ENCODE data around the gene TEC.
"Not testable (repeated sequence)": the region's sequence is repeated elsewhere in the genome, so short reads cannot be mapped to it uniquely, and the experiment has no call there.

TEC gene

DNA sequence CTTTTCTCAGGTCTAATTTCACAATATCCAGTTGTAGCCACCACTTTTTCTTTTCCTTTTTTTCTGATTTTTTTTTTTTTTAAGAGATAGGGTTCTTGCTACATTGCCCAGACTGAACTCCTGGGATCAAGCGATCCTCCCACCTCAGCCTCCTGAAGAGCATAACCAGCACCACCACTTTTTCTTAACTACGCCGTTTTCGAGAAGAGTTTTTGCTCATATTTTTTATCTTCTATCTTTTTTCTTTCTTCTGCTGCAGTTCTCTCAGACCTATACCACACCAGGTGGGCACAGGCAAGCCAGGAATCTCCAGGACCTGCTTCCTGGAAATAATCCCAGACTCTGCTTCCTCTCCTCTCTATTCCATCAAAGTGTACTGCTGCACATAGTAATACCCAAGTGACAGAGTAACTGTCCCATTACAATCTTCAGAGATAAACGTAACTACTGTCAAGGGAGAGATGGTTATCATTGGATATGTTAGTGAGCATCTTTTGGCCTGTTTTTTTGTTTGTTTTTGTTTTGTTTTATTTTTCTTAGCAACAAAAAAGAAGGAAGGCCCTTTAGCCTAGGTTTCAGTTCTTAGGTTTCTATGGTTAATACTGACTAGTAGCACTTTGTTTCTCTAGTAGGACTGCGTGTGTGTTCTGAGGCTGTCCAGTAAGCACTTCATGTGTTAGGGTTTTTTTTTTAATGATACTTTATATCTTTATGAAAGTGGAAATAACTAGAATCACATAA is 76.4 kb downstream of the TEC start:
- no peaks in the 10 kb centered on the region for H3K36me3 ChIP-seq (replicated peaks)
- H3K9me3 ChIP-seq, result no peaks in the 10 kb centered on the region
- DNase-seq (ENCODE audit: low spot score in 2 of 2), result no peak
- H3K27me3 ChIP-seq (ENCODE audit: low read depth), result no peaks in the 10 kb centered on the region
- in situ Hi-C loops (cut with MboI; ENCODE audit: low sequenced_read_pairs), result no loop called here
- no peak overlapping the region for H3K4me3 ChIP-seq
- no peaks in the 10 kb centered on the region for H3K4me1 ChIP-seq

- Histone ChIP-seq H3K4me3 (no peak overlapping the region), H3K27me3 (ENCODE audit: low read depth) (no peaks in the 10 kb centered on the region), H3K36me3 (replicated peaks) (no peaks in the 10 kb centered on the region), H3K4me1 (no peaks in the 10 kb centered on the region), H3K9me3 (no peaks in the 10 kb centered on the region)
- no peak for DNase-seq (ENCODE audit: low spot score in 2 of 2)
- in situ Hi-C loops (cut with MboI; ENCODE audit: low sequenced_read_pairs), result no loop called here
Measured at GRCh38 chr4:48191758-48192157, 77.9 kb downstream of the TEC start.

DNA sequence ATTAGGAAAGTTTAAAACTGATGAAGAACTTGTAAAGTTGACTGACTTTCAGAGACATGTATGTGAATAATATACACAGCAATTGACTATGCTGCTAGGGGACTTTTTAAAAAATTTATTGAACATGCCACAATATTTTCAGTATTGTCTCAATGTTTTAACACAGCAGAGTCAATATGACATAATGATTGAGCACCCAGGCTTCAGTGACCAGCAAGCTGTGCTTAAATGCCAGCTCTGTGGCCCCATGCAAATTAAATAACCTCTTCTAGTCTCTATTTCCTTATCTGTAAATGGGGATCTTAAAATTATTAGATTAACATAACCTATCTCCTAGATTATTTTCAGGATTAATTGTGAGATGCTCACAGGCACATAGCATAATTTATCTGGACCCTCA is 78.8 kb downstream of the TEC start:
- H3K4me1 ChIP-seq, result no peaks in the 10 kb centered on the region
- in situ Hi-C loops (cut with MboI; ENCODE audit: low sequenced_read_pairs), result no loop called here

GRCh38 chr4:48189731-48190130 is 79.9 kb downstream of the TEC start:
- H3K4me3 ChIP-seq, result no peak overlapping the region

More for the DNA sequence above, 78.8 kb downstream of the TEC start:
- Histone ChIP-seq H3K9me3 (no peaks in the 10 kb centered on the region), H3K27me3 (ENCODE audit: low read depth) (no peaks in the 10 kb centered on the region), H3K4me3 (no peak overlapping the region), H3K36me3 (replicated peaks) (no peaks in the 10 kb centered on the region)
- no peak for DNase-seq (ENCODE audit: low spot score in 2 of 2)

DNA sequence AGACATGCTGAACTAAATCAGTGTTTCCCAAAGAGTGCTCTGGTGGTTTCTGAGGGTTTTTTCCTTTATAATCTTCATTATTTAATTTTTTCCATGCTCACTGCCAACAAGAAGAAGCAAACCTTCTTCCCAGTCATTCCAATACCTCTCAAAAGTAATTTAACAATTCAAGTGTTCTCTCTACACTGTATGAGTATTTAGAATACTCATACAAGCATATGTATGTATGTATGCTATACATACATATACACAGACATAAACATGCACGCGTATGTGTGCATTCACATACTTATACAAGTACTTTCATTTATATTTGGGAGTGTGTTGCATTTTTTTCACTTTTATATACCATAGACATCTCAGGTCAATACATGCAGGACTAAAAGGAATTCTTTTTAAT is 81.2 kb downstream of the TEC start:
- Histone ChIP-seq H3K9me3 (no peaks in the 10 kb centered on the region), H3K4me1 (no peaks in the 10 kb centered on the region), H3K27me3 (ENCODE audit: low read depth) (no peaks in the 10 kb centered on the region), H3K36me3 (replicated peaks) (no peaks in the 10 kb centered on the region), H3K4me3 (no peak overlapping the region)
- DNase-seq (ENCODE audit: low spot score in 2 of 2), result no peak
- in situ Hi-C loops (cut with MboI; ENCODE audit: low sequenced_read_pairs), result no loop called here

More at GRCh38 chr4:48189731-48190130, 79.9 kb downstream of the TEC start:
- no peak for DNase-seq (ENCODE audit: low spot score in 2 of 2)
- Histone ChIP-seq H3K27me3 (ENCODE audit: low read depth) (no peaks in the 10 kb centered on the region), H3K4me1 (no peaks in the 10 kb centered on the region), H3K9me3 (no peaks in the 10 kb centered on the region), H3K36me3 (replicated peaks) (no peaks in the 10 kb centered on the region)
- in situ Hi-C loops (cut with MboI; ENCODE audit: low sequenced_read_pairs), result no loop called here

- no peaks in the 10 kb centered on the region for H3K4me1 ChIP-seq
- H3K9me3 ChIP-seq, result no peaks in the 10 kb centered on the region
- no peak overlapping the region for H3K4me3 ChIP-seq
- in situ Hi-C loops (cut with MboI; ENCODE audit: low sequenced_read_pairs), result no loop called here
- DNase-seq (ENCODE audit: low spot score in 2 of 2), result no peak
- H3K36me3 ChIP-seq (replicated peaks), result no peaks in the 10 kb centered on the region
- no peaks in the 10 kb centered on the region for H3K27me3 ChIP-seq (ENCODE audit: low read depth)
Measured at GRCh38 chr4:48187813-48188212, 81.8 kb downstream of the TEC start.

DNA sequence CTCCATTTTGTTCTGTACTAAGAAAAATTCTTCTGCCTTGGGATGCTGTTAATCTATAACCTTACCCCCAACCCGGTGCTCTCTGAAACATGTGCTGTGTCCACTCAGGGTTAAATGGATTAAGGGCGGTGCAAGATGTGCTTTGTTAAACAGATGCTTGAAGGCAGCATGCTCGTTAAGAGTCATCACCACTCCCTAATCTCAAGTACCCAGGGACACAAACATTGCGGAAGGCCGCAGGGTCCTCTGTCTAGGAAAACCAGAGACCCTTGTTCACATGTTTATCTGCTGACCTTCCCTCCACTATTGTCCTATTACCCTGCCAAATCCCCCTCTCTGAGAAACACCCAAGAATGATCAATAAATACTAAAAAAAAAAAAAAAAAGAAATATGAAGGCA is 82.6 kb downstream of the TEC start:
- H3K4me1 ChIP-seq; in situ Hi-C loops (cut with MboI; ENCODE audit: low sequenced_read_pairs); H3K9me3 ChIP-seq: not testable (repeated sequence)

DNA sequence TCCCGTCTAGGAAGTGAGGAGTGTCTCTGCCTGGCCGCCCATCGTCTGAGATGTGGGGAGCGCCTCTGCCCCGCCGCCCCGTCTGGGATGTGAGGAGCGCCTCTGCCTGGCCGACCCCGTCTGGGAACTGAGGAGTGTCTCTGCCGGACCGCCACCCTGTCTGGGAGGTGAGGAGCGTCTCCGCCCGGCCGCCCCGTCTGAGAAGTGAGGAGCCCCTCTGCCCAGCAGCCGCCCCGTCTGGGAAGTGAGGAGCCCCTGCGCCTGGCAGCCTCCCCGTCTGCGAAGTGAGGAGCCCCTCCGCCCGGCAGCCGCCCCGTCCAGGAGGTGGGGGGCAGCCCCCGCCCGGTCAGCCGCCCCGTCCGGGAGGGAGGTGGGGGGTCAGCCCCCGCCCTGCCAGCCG is 83.2 kb downstream of the TEC start:
- H3K36me3 ChIP-seq (replicated peaks); H3K4me3 ChIP-seq; DNase-seq (ENCODE audit: low spot score in 2 of 2); H3K27me3 ChIP-seq (ENCODE audit: low read depth); H3K9me3 ChIP-seq; in situ Hi-C loops (cut with MboI; ENCODE audit: low sequenced_read_pairs); H3K4me1 ChIP-seq: not testable (repeated sequence)

More for the DNA sequence above, 82.6 kb downstream of the TEC start:
- H3K27me3 ChIP-seq (ENCODE audit: low read depth); H3K4me3 ChIP-seq; H3K36me3 ChIP-seq (replicated peaks); DNase-seq (ENCODE audit: low spot score in 2 of 2): not testable (repeated sequence)

- no peaks in the 10 kb centered on the region for H3K27me3 ChIP-seq (ENCODE audit: low read depth)
- no peaks in the 10 kb centered on the region for H3K36me3 ChIP-seq (replicated peaks)
- H3K9me3 ChIP-seq, result no peaks in the 10 kb centered on the region
- H3K4me1 ChIP-seq, result no peaks in the 10 kb centered on the region
- in situ Hi-C loops (cut with MboI; ENCODE audit: low sequenced_read_pairs), result no loop called here
- no peak for DNase-seq (ENCODE audit: low spot score in 2 of 2)
- H3K4me3 ChIP-seq, result no peak overlapping the region
Measured at GRCh38 chr4:48184882-48185281, 84.8 kb downstream of the TEC start.

GRCh38 chr4:48180234-48180633 is 89.4 kb downstream of the TEC start:
- Histone ChIP-seq H3K36me3 (replicated peaks) (no peaks in the 10 kb centered on the region), H3K27me3 (ENCODE audit: low read depth) (no peaks in the 10 kb centered on the region), H3K4me1 (no peaks in the 10 kb centered on the region), H3K4me3 (no peak overlapping the region), H3K9me3 (no peaks in the 10 kb centered on the region)
- DNase-seq (ENCODE audit: low spot score in 2 of 2), result no peak
- in situ Hi-C loops (cut with MboI; ENCODE audit: low sequenced_read_pairs), result no loop called here

DNA sequence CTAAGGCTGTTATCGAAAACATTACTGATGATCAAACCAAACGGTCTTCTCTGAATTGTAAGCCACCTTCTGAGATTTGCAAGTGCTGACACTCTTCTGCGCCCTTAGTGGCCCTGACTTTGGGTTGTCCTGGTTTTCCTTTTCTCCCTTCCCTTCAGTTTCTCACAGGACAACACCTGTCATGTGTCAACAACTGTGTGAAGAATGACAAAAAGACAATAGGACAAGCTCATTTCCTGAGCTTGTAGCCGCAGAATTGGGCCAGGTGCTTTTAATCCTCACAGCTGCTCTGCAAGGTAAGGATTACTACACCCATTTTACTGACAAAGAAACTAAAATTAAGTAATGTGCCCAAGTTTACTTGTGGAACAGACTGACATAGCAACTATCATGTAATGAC is 90.7 kb downstream of the TEC start:
- Histone ChIP-seq H3K9me3 (no peaks in the 10 kb centered on the region), H3K4me3 (no peak overlapping the region), H3K4me1 (no peaks in the 10 kb centered on the region), H3K27me3 (ENCODE audit: low read depth) (no peaks in the 10 kb centered on the region), H3K36me3 (replicated peaks) (no peaks in the 10 kb centered on the region)
- in situ Hi-C loops (cut with MboI; ENCODE audit: low sequenced_read_pairs), result no loop called here
- no peak for DNase-seq (ENCODE audit: low spot score in 2 of 2)

DNA sequence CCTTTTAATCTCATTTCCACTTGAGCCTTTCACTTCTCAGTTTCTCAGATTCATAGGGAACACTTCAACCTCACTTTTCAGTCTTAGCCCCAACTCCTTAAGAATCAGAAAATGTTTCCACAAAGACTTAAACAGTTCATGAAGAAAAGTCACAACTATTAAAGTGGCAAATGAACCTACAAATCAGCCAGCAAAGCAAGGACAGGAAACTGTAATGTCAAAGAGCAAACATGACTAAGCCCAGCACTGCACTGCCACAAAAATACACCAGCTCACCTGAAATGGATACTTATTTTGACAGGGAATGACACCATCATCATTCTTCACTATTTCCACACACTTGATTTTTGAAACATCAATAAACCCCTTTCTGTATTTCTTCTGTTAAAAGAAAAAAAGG is 93.8 kb downstream of the TEC start:
- H3K4me3 ChIP-seq, result no peak overlapping the region
- no peaks in the 10 kb centered on the region for H3K27me3 ChIP-seq (ENCODE audit: low read depth)
- no peaks in the 10 kb centered on the region for H3K36me3 ChIP-seq (replicated peaks)
- no peaks in the 10 kb centered on the region for H3K4me1 ChIP-seq
- no peaks in the 10 kb centered on the region for H3K9me3 ChIP-seq
- no peak for DNase-seq (ENCODE audit: low spot score in 2 of 2)
- in situ Hi-C loops (cut with MboI; ENCODE audit: low sequenced_read_pairs), result no loop called here

DNA sequence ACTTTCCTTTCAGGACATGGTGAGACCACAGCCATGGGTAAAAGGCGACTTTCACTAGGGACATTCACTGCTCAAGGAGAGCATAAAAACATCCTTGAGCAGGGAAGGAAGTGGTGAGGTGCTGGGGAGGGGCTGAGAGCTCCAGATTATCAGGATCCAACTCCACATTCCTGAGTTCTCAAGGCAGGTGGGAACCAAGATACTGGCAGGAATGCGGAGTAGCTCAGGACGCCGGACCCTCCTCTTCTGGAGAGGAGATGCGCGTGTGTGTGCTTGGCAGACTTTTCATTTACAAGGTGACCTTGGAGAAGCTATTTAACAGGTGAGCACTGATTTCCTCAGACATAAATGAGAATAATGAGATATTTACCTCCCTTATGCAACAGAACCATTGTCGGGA is 94.3 kb downstream of the TEC start:
- Histone ChIP-seq H3K4me1 (no peaks in the 10 kb centered on the region), H3K27me3 (ENCODE audit: low read depth) (no peaks in the 10 kb centered on the region), H3K36me3 (replicated peaks) (no peaks in the 10 kb centered on the region), H3K9me3 (no peaks in the 10 kb centered on the region), H3K4me3 (no peak overlapping the region)
- DNase-seq (ENCODE audit: low spot score in 2 of 2), result no peak
- in situ Hi-C loops (cut with MboI; ENCODE audit: low sequenced_read_pairs), result no loop called here

GRCh38 chr4:48173056-48173991 is 96.3 kb downstream of the TEC start:
- Histone ChIP-seq H3K4me3 (no peak overlapping the region), H3K4me1 (no peaks in the 10 kb centered on the region), H3K36me3 (replicated peaks) (no peaks in the 10 kb centered on the region), H3K9me3 (no peaks in the 10 kb centered on the region), H3K27me3 (ENCODE audit: low read depth) (no peaks in the 10 kb centered on the region)
- in situ Hi-C loops (cut with MboI; ENCODE audit: low sequenced_read_pairs), result no loop called here
- no peak for DNase-seq (ENCODE audit: low spot score in 2 of 2)
